ENCODE data around the gene CDC73.

- TF ChIP-seq POLR2AphosphoS5 (IDR thresholded peaks at IDR 0.05; ENCODE audit: low read depth, low read length) (no peak), NFIC (IDR thresholded peaks at IDR 0.05; ENCODE audit: low read length) (no peak), MIXL1 (CRISPR knock-in tag; IDR thresholded peaks at IDR 0.05) (no peak), ZNF530 (CRISPR knock-in tag; IDR thresholded peaks at IDR 0.05; ENCODE audit: low read depth) (no peak), ZNF674 (CRISPR knock-in tag; IDR thresholded peaks at IDR 0.05; ENCODE audit: low read depth) (no peak), ZNF318 (CRISPR knock-in tag; IDR thresholded peaks at IDR 0.05) (no peak)
These were observed 99.8 kb downstream of the CDC73 start for GRCh38 chr1:193221651-193222050.

Data from HepG2 (cell line).